ENCODE measurements around the gene ARL8A. TPM values are rescaled to one million over a fixed set of nuclear protein-coding genes. Genes with fewer than 3 reads are reported as not detected.
"Not testable (repeated sequence)": the region's sequence is repeated elsewhere in the genome, so short reads cannot be mapped to it uniquely, and the experiment has no call there.

ARL8A gene
- total RNA-seq, 1 experiment from 2014 or later, result 25.6 TPM

- no peak for DNase-seq (ENCODE audit: low read depth)
Observed at GRCh38 chr1:202173993-202174392, 29.5 kb upstream of the ARL8A start.

- DNase-seq (ENCODE audit: low read depth), result no peak
Observed at GRCh38 chr1:202172015-202172355, 27.4 kb upstream of the ARL8A start.

GRCh38 chr1:202171292-202172014 is 26.9 kb upstream of the ARL8A start:
- no peak for DNase-seq (ENCODE audit: low read depth)

GRCh38 chr1:202170726-202171125 is 26.2 kb upstream of the ARL8A start:
- DNase-seq (ENCODE audit: low read depth), result no peak

GRCh38 chr1:202168861-202169260 is 24.3 kb upstream of the ARL8A start:
- no peak for DNase-seq (ENCODE audit: low read depth)

- DNase-seq (ENCODE audit: low read depth), result no peak
Observed at GRCh38 chr1:202167708-202168415, 23.3 kb upstream of the ARL8A start.

GRCh38 chr1:202167054-202167453 is 22.5 kb upstream of the ARL8A start:
- not testable (repeated sequence) for DNase-seq (ENCODE audit: low read depth)

GRCh38 chr1:202165942-202166843 is 21.7 kb upstream of the ARL8A start:
- no peak for DNase-seq (ENCODE audit: low read depth)

- DNase-seq (ENCODE audit: low read depth), result no peak
Observed at GRCh38 chr1:202165267-202165941, 20.9 kb upstream of the ARL8A start.

- no peak for DNase-seq (ENCODE audit: low read depth)
Observed at GRCh38 chr1:202164271-202165037, 19.9 kb upstream of the ARL8A start.

- no peak for DNase-seq (ENCODE audit: low read depth)
Observed at GRCh38 chr1:202163281-202164270, 19.0 kb upstream of the ARL8A start.

GRCh38 chr1:202162418-202163280 is 18.1 kb upstream of the ARL8A start:
- DNase-seq (ENCODE audit: low read depth), result no peak

GRCh38 chr1:202162047-202162417 is 17.5 kb upstream of the ARL8A start:
- no peak for DNase-seq (ENCODE audit: low read depth)

GRCh38 chr1:202161151-202162046 is 16.9 kb upstream of the ARL8A start:
- no peak for DNase-seq (ENCODE audit: low read depth)

- DNase-seq (ENCODE audit: low read depth), result no peak
Observed at GRCh38 chr1:202160377-202160940, 15.9 kb upstream of the ARL8A start, which contains the start of gene PTPN7. PTPN7 (minus strand) TSS chr1:202160602; CDS start chr1:202159402, 1,200 bp downstream.

GRCh38 chr1:202159534-202160371 is 15.2 kb upstream of the ARL8A start:
- no peak for DNase-seq (ENCODE audit: low read depth)

Data from LHCN-M2 (cell line).